Activated T-cell treated with anti-CD3 and anti-CD28 coated beads, Interleukin-2, amount 50 U/mL, for 4 hours (primary cell): ENCODE data around the gene ADAMTS18. TPM values are rescaled to one million over a fixed set of nuclear protein-coding genes. Genes with fewer than 3 reads are reported as not detected.

Source experiments
- ATAC-seq, 2 donors: fragments of 200-7000 bp; cut with Tn5 transposase; one replicate each; pipeline ENCODE4 v1.10.0; 2021
- DNase-seq: peaks from one replicate; pipeline ENCODE4 v3.0.0-alpha.2; 2020
- H3K27me3 Mint-ChIP-seq: one replicate; pipeline ENCODE4 v1.8.0; 2021; ENCODE audit warnings: low read depth, mixed read lengths
- H3K36me3 Mint-ChIP-seq: one replicate; pipeline ENCODE4 v1.8.0; 2022; ENCODE audit warnings: mixed read lengths; ENCODE audit not compliant: insufficient read depth
- H3K4me1 Mint-ChIP-seq: one replicate; pipeline ENCODE4 v1.8.0; 2021; ENCODE audit warnings: low read depth, mixed read lengths
- H3K4me3 Mint-ChIP-seq: one replicate; pipeline ENCODE4 v1.8.0; 2021; ENCODE audit warnings: mild to moderate bottlenecking, moderate library complexity, mixed read lengths
- H3K9me3 Mint-ChIP-seq: one replicate; pipeline ENCODE4 v1.8.0; 2021; ENCODE audit warnings: mixed read lengths
- total RNA-seq, 3 donors: library from RNA; stranded (reverse); gene quantifications; one replicate each; pipeline ENCODE4 v1.2.1, GENCODE V29; 2021

The ADAMTS18 gene
- total RNA-seq, 3 donors from 2014 or later = not detected

GRCh38 chr16:77332792-77333191 is 102.0 kb downstream of the ADAMTS18 start:
- no peaks in the 10 kb centered on the region for H3K9me3 Mint-ChIP-seq
- ATAC-seq = no peak
- H3K4me3 Mint-ChIP-seq = no peak overlapping the region
- DNase-seq = no peak
- no peaks in the 10 kb centered on the region for H3K4me1 Mint-ChIP-seq
- H3K36me3 Mint-ChIP-seq = no peaks in the 10 kb centered on the region
- H3K27me3 Mint-ChIP-seq = peaks cover 2% of the 10 kb centered on the region

- Mint-ChIP-seq H3K27me3 (peaks cover 2% of the 10 kb centered on the region), H3K9me3 (no peaks in the 10 kb centered on the region)
Observed at GRCh38 chr16:77331802-77332586, 102.8 kb downstream of the ADAMTS18 start.

GRCh38 chr16:77331043-77331442 is 103.8 kb downstream of the ADAMTS18 start:
- H3K27me3 Mint-ChIP-seq = peaks cover 2% of the 10 kb centered on the region
- ATAC-seq = no peak
- no peaks in the 10 kb centered on the region for H3K4me1 Mint-ChIP-seq
- no peak for DNase-seq
- no peak overlapping the region for H3K4me3 Mint-ChIP-seq
- H3K9me3 Mint-ChIP-seq = no peaks in the 10 kb centered on the region
- no peaks in the 10 kb centered on the region for H3K36me3 Mint-ChIP-seq

More at GRCh38 chr16:77331802-77332586, 102.8 kb downstream of the ADAMTS18 start:
- H3K4me1 Mint-ChIP-seq = no peaks in the 10 kb centered on the region
- no peaks in the 10 kb centered on the region for H3K36me3 Mint-ChIP-seq
- H3K4me3 Mint-ChIP-seq = no peak overlapping the region
- DNase-seq (no peak), ATAC-seq (no peak)

GRCh38 chr16:77330332-77331042 is 104.3 kb downstream of the ADAMTS18 start:
- peak; percentile 52 to 59 for ATAC-seq
- Mint-ChIP-seq H3K4me1 (no peaks in the 10 kb centered on the region), H3K27me3 (peaks cover 3% of the 10 kb centered on the region), H3K4me3 (no peak overlapping the region), H3K9me3 (no peaks in the 10 kb centered on the region), H3K36me3 (no peaks in the 10 kb centered on the region)
- DNase-seq = no peak

GRCh38 chr16:77328768-77329167 is 106.1 kb downstream of the ADAMTS18 start:
- ATAC-seq (no peak), DNase-seq (no peak)
- Mint-ChIP-seq H3K9me3 (no peaks in the 10 kb centered on the region), H3K27me3 (peaks cover 4% of the 10 kb centered on the region), H3K4me1 (no peaks in the 10 kb centered on the region), H3K36me3 (no peaks in the 10 kb centered on the region), H3K4me3 (no peak overlapping the region)

GRCh38 chr16:77328274-77328673 is 106.6 kb downstream of the ADAMTS18 start:
- Mint-ChIP-seq H3K4me3 (no peak overlapping the region), H3K27me3 (peaks cover 4% of the 10 kb centered on the region), H3K36me3 (no peaks in the 10 kb centered on the region), H3K9me3 (no peaks in the 10 kb centered on the region), H3K4me1 (no peaks in the 10 kb centered on the region)
- ATAC-seq (no peak), DNase-seq (no peak)

GRCh38 chr16:77327717-77328116 is 107.1 kb downstream of the ADAMTS18 start:
- DNase-seq = no peak
- no peak overlapping the region for H3K4me3 Mint-ChIP-seq
- H3K9me3 Mint-ChIP-seq = no peaks in the 10 kb centered on the region
- no peaks in the 10 kb centered on the region for H3K36me3 Mint-ChIP-seq
- peak in 1 of 2 donors; percentile 46 for ATAC-seq
- H3K27me3 Mint-ChIP-seq = peaks cover 4% of the 10 kb centered on the region
- H3K4me1 Mint-ChIP-seq = no peaks in the 10 kb centered on the region

- peak in 1 of 2 donors; percentile 54 for ATAC-seq
- no peaks in the 10 kb centered on the region for H3K36me3 Mint-ChIP-seq
- DNase-seq = no peak
- H3K27me3 Mint-ChIP-seq = peaks cover 13% of the 10 kb centered on the region
- H3K4me3 Mint-ChIP-seq = no peak overlapping the region
- no peaks in the 10 kb centered on the region for H3K9me3 Mint-ChIP-seq
- no peaks in the 10 kb centered on the region for H3K4me1 Mint-ChIP-seq
Observed at GRCh38 chr16:77324729-77325128, 110.1 kb downstream of the ADAMTS18 start.

- no peaks in the 10 kb centered on the region for H3K36me3 Mint-ChIP-seq
Observed at GRCh38 chr16:77323695-77324094, 111.1 kb downstream of the ADAMTS18 start.

GRCh38 chr16:77322757-77323156 is 112.1 kb downstream of the ADAMTS18 start:
- H3K4me1 Mint-ChIP-seq = no peaks in the 10 kb centered on the region
- no peak for DNase-seq
- H3K9me3 Mint-ChIP-seq = no peaks in the 10 kb centered on the region
- peaks cover 10% of the 10 kb centered on the region for H3K27me3 Mint-ChIP-seq
- no peak overlapping the region for H3K4me3 Mint-ChIP-seq
- no peak for ATAC-seq
- no peaks in the 10 kb centered on the region for H3K36me3 Mint-ChIP-seq

More at GRCh38 chr16:77323695-77324094, 111.1 kb downstream of the ADAMTS18 start:
- DNase-seq (no peak), ATAC-seq (no peak)
- Mint-ChIP-seq H3K4me1 (no peaks in the 10 kb centered on the region), H3K9me3 (no peaks in the 10 kb centered on the region), H3K4me3 (no peak overlapping the region), H3K27me3 (peaks cover 11% of the 10 kb centered on the region)

- no peak for ATAC-seq
- H3K4me3 Mint-ChIP-seq = no peak overlapping the region
- H3K36me3 Mint-ChIP-seq = no peaks in the 10 kb centered on the region
- no peaks in the 10 kb centered on the region for H3K9me3 Mint-ChIP-seq
- no peak for DNase-seq
- H3K27me3 Mint-ChIP-seq = peaks cover 7% of the 10 kb centered on the region
- H3K4me1 Mint-ChIP-seq = no peaks in the 10 kb centered on the region
Observed at GRCh38 chr16:77317059-77317458, 117.8 kb downstream of the ADAMTS18 start.

GRCh38 chr16:77310877-77311276 is 124.0 kb downstream of the ADAMTS18 start:
- H3K9me3 Mint-ChIP-seq = no peaks in the 10 kb centered on the region
- peaks cover 2% of the 10 kb centered on the region for H3K27me3 Mint-ChIP-seq
- peaks cover 5% of the 10 kb centered on the region for H3K4me1 Mint-ChIP-seq
- H3K4me3 Mint-ChIP-seq = no peak overlapping the region
- no peak for ATAC-seq
- no peaks in the 10 kb centered on the region for H3K36me3 Mint-ChIP-seq
- no peak for DNase-seq

GRCh38 chr16:77308163-77308561 is 126.7 kb downstream of the ADAMTS18 start:
- Mint-ChIP-seq H3K36me3 (no peaks in the 10 kb centered on the region), H3K4me3 (no peak overlapping the region), H3K9me3 (no peaks in the 10 kb centered on the region), H3K27me3 (peaks cover 3% of the 10 kb centered on the region), H3K4me1 (peaks cover 5% of the 10 kb centered on the region)
- DNase-seq (no peak), ATAC-seq (peak; percentile 85 to 86)

GRCh38 chr16:77307426-77308162 is 127.2 kb downstream of the ADAMTS18 start:
- ATAC-seq = peak; percentile 58 to 61
- H3K36me3 Mint-ChIP-seq = no peaks in the 10 kb centered on the region
- H3K4me1 Mint-ChIP-seq = peaks cover 5% of the 10 kb centered on the region
- no peaks in the 10 kb centered on the region for H3K9me3 Mint-ChIP-seq
- no peak for DNase-seq
- peaks cover 6% of the 10 kb centered on the region for H3K27me3 Mint-ChIP-seq
- no peak overlapping the region for H3K4me3 Mint-ChIP-seq
